ENCODE data around the gene AGBL5.
A peak's percentile ranks its signal among the peaks of the same experiment; 100 is the strongest.
"Not testable (repeated sequence)": the region's sequence is repeated elsewhere in the genome, so short reads cannot be mapped to it uniquely, and the experiment has no call there.

AGBL5 gene

DNA sequence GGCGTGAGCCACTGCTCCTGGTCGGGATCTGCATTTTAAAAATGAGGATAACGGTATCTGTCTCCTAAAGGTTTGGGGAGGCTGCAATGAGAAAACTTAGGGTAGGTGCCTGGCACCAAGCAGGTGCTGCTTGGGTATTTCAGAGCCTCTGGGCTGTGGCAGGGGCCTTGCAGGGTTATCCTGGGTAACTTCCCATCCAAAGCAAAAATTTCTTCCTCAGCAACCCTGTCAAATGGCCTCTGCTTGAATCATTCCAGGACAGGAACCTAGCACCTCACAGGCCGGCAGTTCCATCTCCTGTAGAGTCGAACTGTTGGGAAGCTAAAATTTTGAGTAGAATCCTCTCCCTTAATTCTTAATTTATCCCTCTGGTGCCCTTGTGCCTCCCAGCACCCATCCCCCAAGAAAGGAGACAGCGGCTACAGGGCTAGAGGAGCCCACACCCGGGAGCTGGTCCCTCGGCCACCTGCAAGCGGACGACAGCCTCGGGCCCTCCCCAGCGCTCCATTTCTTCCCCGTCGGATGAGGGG is 66.6 kb downstream of the AGBL5 start:
- H3K4me1 ChIP-seq (ENCODE audit: control insufficient read depth in 5 of 5, insufficient read depth in 5 of 5, low read length in 5 of 5): peaks cover 2 to 19% (median 17%) of the 10 kb centered on the region in 5 donors
- no peak overlapping the region for H3K27ac ChIP-seq (ENCODE audit: low read depth, low read length)
- H3K4me3 ChIP-seq (ENCODE audit: low read depth in 1 of 5, low read length in 5 of 5): peak overlapping the region in 4 of 5 donors; percentile 58 to 72 (median 62)

DNA sequence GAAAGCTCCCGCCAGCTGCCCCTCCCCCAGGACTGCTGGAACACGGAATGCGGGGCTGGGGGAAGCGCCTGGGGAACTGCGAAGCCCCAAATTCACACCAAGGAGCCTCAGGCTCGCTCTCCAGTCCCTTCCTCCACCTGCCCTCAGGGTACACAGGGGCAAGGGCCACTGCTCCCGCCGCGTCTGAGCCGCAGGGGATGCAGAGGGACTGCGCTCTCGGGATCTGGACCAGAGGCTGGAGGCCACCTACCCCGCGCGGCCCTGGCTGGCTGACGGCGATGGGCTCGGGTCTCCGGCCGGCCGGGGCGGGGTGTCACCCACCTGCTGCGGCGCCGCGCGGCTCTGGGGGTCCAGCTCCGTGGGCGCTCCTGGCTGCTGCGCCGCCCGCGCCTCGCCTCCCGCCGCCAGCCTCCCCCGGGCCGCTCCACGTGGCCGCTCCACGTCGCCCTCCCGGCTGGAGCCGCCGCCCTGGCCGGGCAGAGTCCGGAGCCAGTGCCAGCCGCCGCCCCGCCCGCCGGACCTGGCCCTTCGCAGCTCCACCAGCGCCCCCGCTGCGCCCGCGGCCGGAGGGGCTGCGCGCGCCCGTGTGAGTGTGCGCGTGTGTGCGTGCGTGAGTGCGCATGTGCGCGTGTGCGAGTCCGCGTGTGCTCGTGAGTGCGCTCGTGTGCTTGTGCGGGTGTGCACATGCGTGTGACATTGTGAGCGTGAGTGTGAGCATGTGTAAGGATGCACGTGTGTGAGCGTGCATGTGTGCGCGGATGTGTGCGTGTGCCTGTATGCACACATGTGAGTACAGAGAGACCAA is 67.3 kb downstream of the AGBL5 start, which contains the start of gene CGREF1:
Gene CGREF1 (minus strand): TSS at position 604 of the 805 bp plus-strand sequence. CDS start 14,762 bp downstream, outside the sequence.
- H3K4me3 ChIP-seq (ENCODE audit: low read depth in 1 of 5, low read length in 5 of 5): peak within 1 kb of the TSS; percentile 58 to 72 (median 62)
- no peaks in the 10 kb centered on the region for H3K9me3 ChIP-seq (ENCODE audit: control insufficient read depth in 5 of 5, low read length in 5 of 5)
- peak within 1 kb of the TSS in 2 of 5 donors; percentile 11 to 44 for H3K9ac ChIP-seq (ENCODE audit: low read length in 5 of 5)

More for the DNA sequence above, 66.6 kb downstream of the AGBL5 start:
- Histone ChIP-seq H3K27me3 (ENCODE audit: control insufficient read depth in 5 of 5, insufficient read depth in 4 of 5, low read length in 5 of 5) (peaks cover 0 to 16% (median 9%) of the 10 kb centered on the region in 5 donors), H3K9me3 (ENCODE audit: control insufficient read depth in 5 of 5, low read length in 5 of 5) (no peaks in the 10 kb centered on the region), H3K36me3 (ENCODE audit: control insufficient read depth in 5 of 5, insufficient read depth in 5 of 5, low read length in 5 of 5) (no peaks in the 10 kb centered on the region), H3K9ac (ENCODE audit: low read length in 5 of 5) (peak overlapping the region in 2 of 5 donors; percentile 11 to 44)

DNA sequence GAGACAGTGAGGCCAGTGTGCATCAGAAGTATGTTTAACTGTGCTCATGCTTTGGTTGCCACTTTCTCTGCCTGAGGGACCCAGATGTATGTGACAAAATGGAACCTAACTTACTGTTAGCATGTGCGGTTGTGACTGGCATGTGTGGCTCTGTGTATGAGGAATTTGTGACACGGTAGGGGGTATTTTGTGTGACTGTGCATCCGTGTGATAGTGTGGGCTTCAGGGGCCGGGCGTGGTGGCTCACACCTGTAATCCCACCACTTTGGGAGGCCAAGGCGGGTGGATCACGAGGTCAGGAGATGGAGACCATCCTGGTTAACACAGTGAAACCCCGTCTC is 67.8 kb downstream of the AGBL5 start:
- H3K9ac ChIP-seq (ENCODE audit: low read length in 5 of 5); H3K9me3 ChIP-seq (ENCODE audit: control insufficient read depth in 5 of 5, low read length in 5 of 5); H3K36me3 ChIP-seq (ENCODE audit: control insufficient read depth in 5 of 5, insufficient read depth in 5 of 5, low read length in 5 of 5); H3K27ac ChIP-seq (ENCODE audit: low read depth, low read length): not testable (repeated sequence)
- Histone ChIP-seq H3K4me1 (ENCODE audit: control insufficient read depth in 5 of 5, insufficient read depth in 5 of 5, low read length in 5 of 5) (peaks cover 4 to 31% (median 29%) of the 10 kb centered on the region in 5 donors), H3K27me3 (ENCODE audit: control insufficient read depth in 5 of 5, insufficient read depth in 4 of 5, low read length in 5 of 5) (peaks cover 0 to 16% (median 9%) of the 10 kb centered on the region in 5 donors), H3K4me3 (ENCODE audit: low read depth in 1 of 5, low read length in 5 of 5) (peak overlapping the region; percentile 58 to 72 (median 62))

More for the DNA sequence above, 67.3 kb downstream of the AGBL5 start, which contains the start of gene CGREF1:
- Histone ChIP-seq H3K27me3 (ENCODE audit: control insufficient read depth in 5 of 5, insufficient read depth in 4 of 5, low read length in 5 of 5) (peaks cover 0 to 16% (median 9%) of the 10 kb centered on the region in 5 donors), H3K36me3 (ENCODE audit: control insufficient read depth in 5 of 5, insufficient read depth in 5 of 5, low read length in 5 of 5) (no peaks in the 10 kb centered on the region), H3K4me1 (ENCODE audit: control insufficient read depth in 5 of 5, insufficient read depth in 5 of 5, low read length in 5 of 5) (peaks cover 4 to 25% (median 24%) of the 10 kb centered on the region in 5 donors), H3K27ac (ENCODE audit: low read depth, low read length) (no peak within 1 kb of the TSS)
